ENCODE results near the gene ENTPD1.

DNA sequence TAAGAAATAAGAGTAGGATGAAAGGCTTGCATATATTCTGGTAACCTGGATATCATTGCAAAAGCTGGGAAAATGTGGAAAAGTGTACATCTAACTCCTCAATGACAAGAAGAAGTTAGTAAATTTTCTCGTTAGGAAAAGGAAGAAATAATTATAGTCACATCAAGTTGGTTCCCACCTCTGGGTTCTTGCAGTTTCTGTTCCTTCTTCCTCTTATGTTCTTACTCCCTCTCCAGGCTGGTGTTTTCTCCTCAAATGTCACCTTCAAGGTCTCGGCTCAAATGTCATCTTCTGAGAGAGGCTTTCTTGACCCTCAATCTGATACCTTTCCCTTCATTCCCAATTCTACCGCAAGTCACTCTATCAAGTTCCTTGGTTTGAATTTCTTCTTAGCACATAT lies 64.4 kb downstream of the ENTPD1 start:
- TF ChIP-seq, protein P1, sequence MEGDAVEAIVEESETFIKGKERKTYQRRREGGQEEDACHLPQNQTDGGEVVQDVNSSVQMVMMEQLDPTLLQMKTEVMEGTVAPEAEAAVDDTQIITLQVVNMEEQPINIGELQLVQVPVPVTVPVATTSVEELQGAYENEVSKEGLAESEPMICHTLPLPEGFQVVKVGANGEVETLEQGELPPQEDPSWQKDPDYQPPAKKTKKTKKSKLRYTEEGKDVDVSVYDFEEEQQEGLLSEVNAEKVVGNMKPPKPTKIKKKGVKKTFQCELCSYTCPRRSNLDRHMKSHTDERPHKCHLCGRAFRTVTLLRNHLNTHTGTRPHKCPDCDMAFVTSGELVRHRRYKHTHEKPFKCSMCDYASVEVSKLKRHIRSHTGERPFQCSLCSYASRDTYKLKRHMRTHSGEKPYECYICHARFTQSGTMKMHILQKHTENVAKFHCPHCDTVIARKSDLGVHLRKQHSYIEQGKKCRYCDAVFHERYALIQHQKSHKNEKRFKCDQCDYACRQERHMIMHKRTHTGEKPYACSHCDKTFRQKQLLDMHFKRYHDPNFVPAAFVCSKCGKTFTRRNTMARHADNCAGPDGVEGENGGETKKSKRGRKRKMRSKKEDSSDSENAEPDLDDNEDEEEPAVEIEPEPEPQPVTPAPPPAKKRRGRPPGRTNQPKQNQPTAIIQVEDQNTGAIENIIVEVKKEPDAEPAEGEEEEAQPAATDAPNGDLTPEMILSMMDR (IDR thresholded peaks at IDR 0.05) = no peak
- no peak for TF ChIP-seq POLR2A (IDR thresholded peaks at IDR 0.05)
